K562 (cell line): ENCODE data around the gene CLDN7. TPM values are rescaled to one million over a fixed set of nuclear protein-coding genes. Genes with fewer than 3 reads are reported as not detected.

Experiments
- CCNT2 ChIP-seq: IDR thresholded peaks from 2 replicates; pipeline ENCODE4 v1.6.1; 2011; ENCODE audit warnings: borderline replicate concordance, low read depth, mild to moderate bottlenecking, moderate library complexity, mixed read lengths, low read length; ENCODE audit not compliant: insufficient read length; ENCODE audit errors: extremely low read depth
- EZH2 ChIP-seq: IDR thresholded peaks from 2 replicates; pipeline ENCODE4 v1.6.1; 2012; ENCODE audit warnings: low read depth, mild to moderate bottlenecking, inconsistent platforms, low read length, borderline replicate concordance
- GABPB1 ChIP-seq: sonication (generic); formaldehyde crosslinking; IDR thresholded peaks from 2 replicates; pipeline ENCODE4 v1.8.0; 2022; ENCODE audit warnings: mild to moderate bottlenecking, missing genetic modification reagents
- MBD1 ChIP-seq: fragments of 250-450 bp; sonication (Bioruptor Pico); IDR thresholded peaks from 2 replicates; pipeline ENCODE4 v1.8.0; 2022; ENCODE audit warnings: inconsistent platforms
- PREB ChIP-seq: sonication (generic); formaldehyde crosslinking; IDR thresholded peaks from 2 replicates; pipeline ENCODE4 v1.8.1; 2023; ENCODE audit warnings: mild to moderate bottlenecking, missing genetic modification reagents
- RBFOX2 ChIP-seq: fragments of 200-400 bp; formaldehyde crosslinking; IDR thresholded peaks from 2 replicates; pipeline ENCODE4 v1.6.1; 2017; ENCODE audit warnings: low read depth, mild to moderate bottlenecking, low read length, moderate library complexity
- TAF9B ChIP-seq: fragments of 450-650 bp; IDR thresholded peaks from 2 replicates; pipeline ENCODE4 v1.6.1; 2018; ENCODE audit warnings: mild to moderate bottlenecking; ENCODE audit not compliant: partially characterized antibody
- ZNF318 ChIP-seq, 2 experiments: fragments of 450-650 bp; IDR thresholded peaks; 2 replicates each; pipeline ENCODE4 v1.6.1; 2016; ENCODE audit warnings: mild to moderate bottlenecking in 2 of 2, borderline replicate concordance in 1 of 2, low read depth in 1 of 2, moderate library complexity in 1 of 2
- ZNF449 ChIP-seq: fragments of 250-450 bp; sonication (Bioruptor Pico); IDR thresholded peaks from 2 replicates; pipeline ENCODE4 v1.8.0; 2022; ENCODE audit warnings: moderate library complexity, mild to moderate bottlenecking, inconsistent platforms
- ZNF639 ChIP-seq, 2 experiments: fragments of 200-800 bp in 1 of 2; sonication (Bioruptor generic) in 1 of 2; sonication (generic) in 1 of 2; formaldehyde crosslinking in 1 of 2; IDR thresholded peaks in 1 of 2; conservative IDR thresholded peaks in 1 of 2; 2 replicates each; pipeline versions ENCODE4 v1.5.0 to v1.6.1; 2016 to 2020; ENCODE audit warnings: missing compliant biosample characterization in 1 of 2, missing genetic modification characterization in 1 of 2, missing genetic modification reagents in 1 of 2
- ZSCAN29 ChIP-seq: fragments of 450-650 bp; IDR thresholded peaks from 2 replicates; pipeline ENCODE4 v1.6.1; 2017
- polyA plus RNA-seq, 8 experiments: library from polyadenylated mRNA; depleted of rRNA in 4 of 8; stranded (reverse) in 5 of 8; unstranded in 3 of 8; fragments of >200 nt; fragmentation: Nextera tagmentation in 2 of 8; fragmentation: Illumina TruSeq in 1 of 8; extraction: Ambion mirVana in 2 of 8; extraction: Trizol in 1 of 8; gene quantifications; 2 replicates each; pipeline versions ENCODE4 v1.2.1 to v1.2.3, GENCODE V29; 2011 to 2014; ENCODE audit warnings: inconsistent platforms in 1 of 8, missing spikeins in 1 of 8
- total RNA-seq, 7 experiments: library from RNA; depleted of rRNA in 6 of 7; stranded (reverse); fragments of >200 nt in 6 of 7; fragmentation: Illumina TruSeq in 2 of 7; extraction: Trizol in 2 of 7; gene quantifications; 2 replicates each; pipeline versions ENCODE4 v1.2.1 to v1.2.3, GENCODE V29; 2011 to 2021; ENCODE audit warnings: low replicate concordance in 1 of 7

CLDN7 gene
- total and polyA plus RNA-seq, 9 of the 15 experiments (the other 6 are each of a cell fraction or from before 2014, with no cell fraction given) = 2.2 to 14.5 (median 7.6) TPM

- TF ChIP-seq MBD1 (CRISPR knock-in tag) (no peak), TAF9B (peak; percentile 52), ZSCAN29 (no peak), PREB (CRISPR knock-in tag) (no peak), RBFOX2 (no peak), ZNF639 (CRISPR knock-in tag; conservative IDR thresholded peaks at IDR 0.05 in 1 of 2, IDR thresholded peaks at IDR 0.05 in 1 of 2) (no peak; a peak in 1 of 4 replicates), CCNT2 (peak; percentile 98), GABPB1 (CRISPR knock-in tag) (peak; percentile 50; the same call in 1 of the 2 replicates), ZNF318 (IDR thresholded peaks at IDR 0.05; ENCODE audit: borderline replicate concordance in 1 of 2, low read depth in 1 of 2) (peak in 1 of 2 experiments; percentile 85; a peak in 2 of 4 replicates), ZNF449 (CRISPR knock-in tag) (no peak), EZH2 (no peak)
Observed at GRCh38 chr17:7242717-7243452, 19.4 kb downstream of the CLDN7 start (continued).
